Measurements from ENCODE around the gene CROCC. TPM values are rescaled to one million over a fixed set of nuclear protein-coding genes. Genes with fewer than 3 reads are reported as not detected.

CROCC gene
- polyA plus RNA-seq, 1 donor (not counting 4 experiments of a cell fraction or from before 2014, with no cell fraction given), result 8.2 TPM

GRCh38 chr1:17017435-17017834 lies 95.7 kb downstream of the CROCC start:
- Histone ChIP-seq H4K20me1 (ENCODE audit: control insufficient read depth, extremely low read depth, insufficient read depth, low read length) (no peaks in the 10 kb centered on the region), H3K9me3 (ENCODE audit: control insufficient read depth, low read depth, low read length) (no peaks in the 10 kb centered on the region), H3K4me3 (ENCODE audit: control insufficient read depth in 2 of 3, extremely low read depth in 1 of 3, insufficient read depth in 2 of 3, low read depth in 1 of 3, low read length in 3 of 3) (no peak overlapping the region), H3K9ac (ENCODE audit: control insufficient read depth, extremely low read depth, insufficient read depth, low read length) (no peak overlapping the region), H3K79me2 (ENCODE audit: control insufficient read depth, insufficient read depth, low read length) (no peaks in the 10 kb centered on the region), H3K27me3 (ENCODE audit: control insufficient read depth, extremely low read depth, insufficient read depth, low read length) (no peaks in the 10 kb centered on the region), H3K4me1 (ENCODE audit: control insufficient read depth, extremely low read depth, insufficient read depth, low read length) (peaks cover 17% of the 10 kb centered on the region), H3K9me1 (ENCODE audit: control insufficient read depth, extremely low read depth, insufficient read depth, low read length) (peaks cover 2% of the 10 kb centered on the region), H3K36me3 (ENCODE audit: control insufficient read depth in 2 of 2, extremely low read depth in 1 of 2, insufficient read depth in 2 of 2, low read length in 2 of 2) (peaks cover 19 to 28% of the 10 kb centered on the region in 2 experiments), H3K27ac (ENCODE audit: control insufficient read depth, insufficient read depth, low read length) (no peak overlapping the region), H3K4me2 (ENCODE audit: control insufficient read depth, extremely low read depth, insufficient read depth, low read depth, low read length) (no peak overlapping the region), H2AFZ (ENCODE audit: control insufficient read depth, low read length) (no peak overlapping the region)
- TF ChIP-seq, protein P1, sequence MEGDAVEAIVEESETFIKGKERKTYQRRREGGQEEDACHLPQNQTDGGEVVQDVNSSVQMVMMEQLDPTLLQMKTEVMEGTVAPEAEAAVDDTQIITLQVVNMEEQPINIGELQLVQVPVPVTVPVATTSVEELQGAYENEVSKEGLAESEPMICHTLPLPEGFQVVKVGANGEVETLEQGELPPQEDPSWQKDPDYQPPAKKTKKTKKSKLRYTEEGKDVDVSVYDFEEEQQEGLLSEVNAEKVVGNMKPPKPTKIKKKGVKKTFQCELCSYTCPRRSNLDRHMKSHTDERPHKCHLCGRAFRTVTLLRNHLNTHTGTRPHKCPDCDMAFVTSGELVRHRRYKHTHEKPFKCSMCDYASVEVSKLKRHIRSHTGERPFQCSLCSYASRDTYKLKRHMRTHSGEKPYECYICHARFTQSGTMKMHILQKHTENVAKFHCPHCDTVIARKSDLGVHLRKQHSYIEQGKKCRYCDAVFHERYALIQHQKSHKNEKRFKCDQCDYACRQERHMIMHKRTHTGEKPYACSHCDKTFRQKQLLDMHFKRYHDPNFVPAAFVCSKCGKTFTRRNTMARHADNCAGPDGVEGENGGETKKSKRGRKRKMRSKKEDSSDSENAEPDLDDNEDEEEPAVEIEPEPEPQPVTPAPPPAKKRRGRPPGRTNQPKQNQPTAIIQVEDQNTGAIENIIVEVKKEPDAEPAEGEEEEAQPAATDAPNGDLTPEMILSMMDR (optimal IDR thresholded peaks at IDR 0.05 in 1 of 3, IDR thresholded peaks at IDR 0.05 in 1 of 3, conservative IDR thresholded peaks at IDR 0.05 in 1 of 3; ENCODE audit: extremely low read depth in 1 of 3, insufficient read depth in 2 of 3, low read length in 3 of 3), result no peak
- no peak for TF ChIP-seq EZH2 (IDR thresholded peaks at IDR 0.05; ENCODE audit: low read length)
- DNase-seq (ENCODE audit: low read depth, low spot score) (no peak), FAIRE-seq (no peak)
- dilution Hi-C loops (cut with MboI; ENCODE audit: extremely low pct_ligation_motif_present, low sequenced_read_pairs), result no loop called here

- Histone ChIP-seq H3K9ac (ENCODE audit: control insufficient read depth, extremely low read depth, insufficient read depth, low read length) (no peak overlapping the region), H3K27me3 (ENCODE audit: control insufficient read depth, extremely low read depth, insufficient read depth, low read length) (no peaks in the 10 kb centered on the region), H3K4me1 (ENCODE audit: control insufficient read depth, extremely low read depth, insufficient read depth, low read length) (peaks cover 7% of the 10 kb centered on the region), H3K9me1 (ENCODE audit: control insufficient read depth, extremely low read depth, insufficient read depth, low read length) (no peaks in the 10 kb centered on the region), H3K79me2 (ENCODE audit: control insufficient read depth, insufficient read depth, low read length) (no peaks in the 10 kb centered on the region), H3K4me3 (ENCODE audit: control insufficient read depth in 2 of 3, extremely low read depth in 1 of 3, insufficient read depth in 2 of 3, low read depth in 1 of 3, low read length in 3 of 3) (no peak overlapping the region), H3K36me3 (ENCODE audit: control insufficient read depth in 2 of 2, extremely low read depth in 1 of 2, insufficient read depth in 2 of 2, low read length in 2 of 2) (peaks cover 27 to 41% of the 10 kb centered on the region in 2 experiments), H3K9me3 (ENCODE audit: control insufficient read depth, low read depth, low read length) (no peaks in the 10 kb centered on the region), H4K20me1 (ENCODE audit: control insufficient read depth, extremely low read depth, insufficient read depth, low read length) (no peaks in the 10 kb centered on the region), H3K27ac (ENCODE audit: control insufficient read depth, insufficient read depth, low read length) (no peak overlapping the region), H2AFZ (ENCODE audit: control insufficient read depth, low read length) (no peak overlapping the region), H3K4me2 (ENCODE audit: control insufficient read depth, extremely low read depth, insufficient read depth, low read depth, low read length) (no peak overlapping the region)
- DNase-seq (ENCODE audit: low read depth, low spot score) (no peak), FAIRE-seq (no peak)
- dilution Hi-C loops (cut with MboI; ENCODE audit: extremely low pct_ligation_motif_present, low sequenced_read_pairs), result no loop called here
- TF ChIP-seq, protein P1 (optimal IDR thresholded peaks at IDR 0.05 in 1 of 3, IDR thresholded peaks at IDR 0.05 in 1 of 3, conservative IDR thresholded peaks at IDR 0.05 in 1 of 3; ENCODE audit: extremely low read depth in 1 of 3, insufficient read depth in 2 of 3, low read length in 3 of 3), result no peak
Measured at GRCh38 chr1:17018849-17019248, 97.1 kb downstream of the CROCC start.
